Measurements from ENCODE around the gene SMIM41.

Gene SMIM41

DNA sequence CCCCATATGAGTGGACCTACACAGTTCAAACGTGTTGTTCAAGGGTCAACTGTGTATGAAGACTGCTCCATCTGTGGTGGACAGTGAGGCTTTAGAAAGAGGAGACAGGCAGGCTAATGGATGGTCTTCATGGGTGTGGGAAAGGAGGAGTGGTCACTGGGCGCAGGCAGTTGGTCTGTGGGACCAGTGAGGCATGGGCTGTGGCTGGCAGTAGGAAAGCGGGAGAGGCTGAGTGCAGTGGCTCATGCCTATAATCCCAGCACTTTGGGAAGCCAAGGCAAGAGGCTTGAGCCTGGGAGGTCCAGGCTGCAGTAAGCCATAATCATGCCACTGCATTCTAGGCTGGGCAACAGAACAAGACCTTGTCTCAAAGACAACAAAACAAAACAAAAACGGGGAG is 30.2 kb upstream of the SMIM41 start:
- H3K4me3 ChIP-seq (ENCODE audit: low read depth, low read length) = no peak overlapping the region
- POLR2A ChIA-PET = no interaction called here
- CTCF ChIA-PET = interaction anchor here (7.2 to 32.6 kb wide), 2 partner anchors 23 kb away, joined by 64 to 1695 read pairs; partner anchors contain the start of genes ATG101, NR4A1 and SMIM41
- TF ChIP-seq, protein P1, sequence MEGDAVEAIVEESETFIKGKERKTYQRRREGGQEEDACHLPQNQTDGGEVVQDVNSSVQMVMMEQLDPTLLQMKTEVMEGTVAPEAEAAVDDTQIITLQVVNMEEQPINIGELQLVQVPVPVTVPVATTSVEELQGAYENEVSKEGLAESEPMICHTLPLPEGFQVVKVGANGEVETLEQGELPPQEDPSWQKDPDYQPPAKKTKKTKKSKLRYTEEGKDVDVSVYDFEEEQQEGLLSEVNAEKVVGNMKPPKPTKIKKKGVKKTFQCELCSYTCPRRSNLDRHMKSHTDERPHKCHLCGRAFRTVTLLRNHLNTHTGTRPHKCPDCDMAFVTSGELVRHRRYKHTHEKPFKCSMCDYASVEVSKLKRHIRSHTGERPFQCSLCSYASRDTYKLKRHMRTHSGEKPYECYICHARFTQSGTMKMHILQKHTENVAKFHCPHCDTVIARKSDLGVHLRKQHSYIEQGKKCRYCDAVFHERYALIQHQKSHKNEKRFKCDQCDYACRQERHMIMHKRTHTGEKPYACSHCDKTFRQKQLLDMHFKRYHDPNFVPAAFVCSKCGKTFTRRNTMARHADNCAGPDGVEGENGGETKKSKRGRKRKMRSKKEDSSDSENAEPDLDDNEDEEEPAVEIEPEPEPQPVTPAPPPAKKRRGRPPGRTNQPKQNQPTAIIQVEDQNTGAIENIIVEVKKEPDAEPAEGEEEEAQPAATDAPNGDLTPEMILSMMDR (IDR thresholded peaks at IDR 0.05; ENCODE audit: insufficient read depth, low read length, missing control alignments) = no peak
- DNase-seq (ENCODE audit: low read depth, low spot score) = no peak

- no peak for DNase-seq (ENCODE audit: low read depth, low spot score)
- CTCF ChIA-PET = interaction anchor here (1.3 to 45.6 kb wide), 3 partner anchors 17 to 57 kb away, joined by 5 to 1695 read pairs (median 18); no protein-coding TSS in a partner anchor
- TF ChIP-seq, protein P1 (IDR thresholded peaks at IDR 0.05; ENCODE audit: insufficient read depth, low read length, missing control alignments) = no peak
- POLR2A ChIA-PET = no interaction called here
- H3K4me3 ChIP-seq (ENCODE audit: low read depth, low read length) = no peak overlapping the region
Observed at GRCh38 chr12:52049688-52050087, 29.8 kb upstream of the SMIM41 start.

GRCh38 chr12:52050116-52050757 is 29.3 kb upstream of the SMIM41 start:
- CTCF ChIA-PET = interaction anchor here (1.0 to 45.6 kb wide), 6 partner anchors 16 to 57 kb away, joined by 4 to 1695 read pairs (median 5); partner anchors contain the start of gene ATG101
- H3K4me3 ChIP-seq (ENCODE audit: low read depth, low read length) = peak overlapping the region; percentile 66
- POLR2A ChIA-PET = interaction anchor here (1.3 to 2.4 kb wide), 2 partner anchors 12 to 20 kb away, joined by 3 to 10 read pairs; partner anchors contain the start of gene ATG101
- TF ChIP-seq, protein P1 (IDR thresholded peaks at IDR 0.05; ENCODE audit: insufficient read depth, low read length, missing control alignments) = no peak
- no peak for DNase-seq (ENCODE audit: low read depth, low spot score)

GRCh38 chr12:52050758-52051541 is 28.6 kb upstream of the SMIM41 start, which contains the start of gene NR4A1:
Gene NR4A1 (plus strand): TSS chr12:52051442. CDS start chr12:52054329, 2,887 bp downstream.
- TF ChIP-seq, protein P1 (IDR thresholded peaks at IDR 0.05; ENCODE audit: insufficient read depth, low read length, missing control alignments) = no peak
- CTCF ChIA-PET = interaction anchor here (0.8 to 45.6 kb wide), 9 partner anchors 13 to 70 kb away, joined by 3 to 1695 read pairs (median 5); partner anchors contain the start of gene ATG101
- no peak for DNase-seq (ENCODE audit: low read depth, low spot score)
- peak within 1 kb of the TSS; percentile 66 for H3K4me3 ChIP-seq (ENCODE audit: low read depth, low read length)
- POLR2A ChIA-PET = interaction anchor here (1.3 to 2.4 kb wide), 5 partner anchors 9 to 19 kb away, joined by 3 to 11 read pairs (median 5); partner anchors contain the start of gene ATG101

DNA sequence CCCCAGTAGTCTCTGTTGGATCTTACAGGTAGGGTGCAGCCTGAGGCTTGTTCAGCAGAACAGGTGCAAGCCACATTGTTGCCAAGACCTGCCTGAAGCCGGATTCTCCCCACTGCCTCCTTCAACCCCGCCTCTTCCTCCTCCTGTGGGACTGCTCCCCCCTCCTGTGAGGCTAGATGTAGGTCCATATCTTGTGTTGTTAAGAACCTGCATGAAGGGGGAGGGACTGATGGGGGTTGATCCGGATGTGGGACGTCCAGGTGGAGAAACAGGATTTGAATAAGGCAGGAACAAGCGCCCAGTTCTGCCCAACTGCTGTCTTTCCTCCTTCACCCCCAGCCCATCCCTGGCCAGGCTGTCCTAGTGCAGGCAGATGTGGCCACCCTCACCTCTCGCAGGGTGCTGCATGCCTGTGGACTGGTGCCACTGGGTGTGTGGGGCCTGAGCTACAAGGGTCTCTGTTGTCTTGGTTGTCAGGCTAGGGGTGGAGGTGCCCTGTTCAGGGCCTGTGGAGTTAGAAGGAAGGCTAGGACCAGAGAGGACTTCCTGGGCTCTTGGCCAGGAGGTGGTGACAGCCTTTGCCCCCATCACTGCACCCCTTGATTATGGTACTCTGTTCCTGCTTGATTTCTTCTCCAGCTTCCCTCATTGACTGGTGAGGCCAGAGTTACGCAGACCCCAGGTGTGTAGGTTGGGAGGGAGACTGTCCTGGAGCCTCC is 26.9 kb upstream of the SMIM41 start:
- DNase-seq (ENCODE audit: low read depth, low spot score) = no peak
- POLR2A ChIA-PET = interaction anchor here (2.4 kb wide), 1 partner anchor 10 kb away, joined by 10 read pairs; no protein-coding TSS in a partner anchor

More for the DNA sequence above, 26.9 kb upstream of the SMIM41 start:
- CTCF ChIA-PET = interaction anchor here (1.3 to 45.6 kb wide), 4 partner anchors 13 to 20 kb away, joined by 4 to 1695 read pairs (median 12); no protein-coding TSS in a partner anchor
- no peak overlapping the region for H3K4me3 ChIP-seq (ENCODE audit: low read depth, low read length)
- TF ChIP-seq, protein P1 (IDR thresholded peaks at IDR 0.05; ENCODE audit: insufficient read depth, low read length, missing control alignments) = no peak

All from AG04449 (cell line).